SK-N-SH treated with all-trans-retinoic acid at 6 μM for 48 hours (cell line): ENCODE measurements around the gene LRRC7.
"Not testable (repeated sequence)": the region's sequence is repeated elsewhere in the genome, so short reads cannot be mapped to it uniquely, and the experiment has no call there.

Experiments
- ATAC-seq: fragments of 200-7000 bp; cut with Tn5 transposase; 3 replicates; pipeline ENCODE4 v1.9.1; 2020; ENCODE audit warnings: mild to moderate bottlenecking, moderate library complexity
- ARNTL ChIP-seq: fragments of 450-650 bp; formaldehyde crosslinking; IDR thresholded peaks from 2 replicates; pipeline ENCODE4 v1.5.0; 2020; ENCODE audit warnings: low read depth, mild to moderate bottlenecking, moderate library complexity, borderline replicate concordance
- BACH2 ChIP-seq: fragments of 250-450 bp; sonication (Bioruptor Pico); IDR thresholded peaks from 2 replicates; pipeline ENCODE4 v1.9.0; 2021; ENCODE audit warnings: mild to moderate bottlenecking, borderline replicate concordance
- CSDC2 ChIP-seq: fragments of 250-450 bp; sonication (Bioruptor Pico); IDR thresholded peaks from 2 replicates; pipeline ENCODE4 v1.5.0; 2020; ENCODE audit warnings: mild to moderate bottlenecking, moderate library complexity
- ESRRG ChIP-seq: fragments of 250-450 bp; sonication (Bioruptor Pico); IDR thresholded peaks from 2 replicates; pipeline ENCODE4 v1.6.1; 2021; ENCODE audit warnings: mild to moderate bottlenecking
- ISL1 ChIP-seq: fragments of 250-450 bp; sonication (Bioruptor Pico); IDR thresholded peaks from 2 replicates; pipeline ENCODE4 v2.1.2; 2022; ENCODE audit warnings: mild to moderate bottlenecking, moderate library complexity
- PPARA ChIP-seq: fragments of 250-450 bp; sonication (Bioruptor Pico); IDR thresholded peaks from 2 replicates; pipeline ENCODE4 v1.5.0; 2020; ENCODE audit warnings: mild to moderate bottlenecking, borderline replicate concordance
- RARB ChIP-seq: fragments of 250-450 bp; sonication (Bioruptor Pico); IDR thresholded peaks from 2 replicates; pipeline ENCODE4 v1.8.0; 2021; ENCODE audit warnings: mild to moderate bottlenecking, moderate library complexity
- SNAI2 ChIP-seq: fragments of 250-450 bp; sonication (Bioruptor Pico); IDR thresholded peaks from 2 replicates; pipeline ENCODE4 v1.5.0; 2020; ENCODE audit warnings: mild to moderate bottlenecking, moderate library complexity
- TCF4 ChIP-seq: fragments of 250-450 bp; sonication (Bioruptor Pico); IDR thresholded peaks from 2 replicates; pipeline ENCODE4 v1.8.0; 2021; ENCODE audit warnings: mild to moderate bottlenecking, moderate library complexity, borderline replicate concordance
- TOX ChIP-seq: fragments of 250-450 bp; sonication (Bioruptor Pico); IDR thresholded peaks from 2 replicates; pipeline ENCODE4 v1.8.0; 2021; ENCODE audit warnings: mild to moderate bottlenecking, moderate library complexity, borderline replicate concordance
- ZC3H10 ChIP-seq: fragments of 250-450 bp; sonication (Bioruptor Pico); IDR thresholded peaks from 2 replicates; pipeline ENCODE4 v1.5.1; 2021; ENCODE audit warnings: mild to moderate bottlenecking, moderate library complexity
- ZFP3 ChIP-seq: fragments of 250-450 bp; sonication (Bioruptor Pico); IDR thresholded peaks from 2 replicates; pipeline ENCODE4 v1.5.0; 2020; ENCODE audit warnings: mild to moderate bottlenecking, moderate library complexity
- ZFP30 ChIP-seq: fragments of 450-650 bp; formaldehyde crosslinking; IDR thresholded peaks from 2 replicates; pipeline ENCODE4 v1.5.0; 2022; ENCODE audit warnings: mild to moderate bottlenecking, moderate library complexity
- ZNF565 ChIP-seq: fragments of 450-650 bp; formaldehyde crosslinking; conservative IDR thresholded peaks from 2 replicates; pipeline ENCODE4 v1.5.0; 2020; ENCODE audit warnings: low read depth, mild to moderate bottlenecking, moderate library complexity
- ZNF70 ChIP-seq: fragments of 450-650 bp; formaldehyde crosslinking; IDR thresholded peaks from 2 replicates; pipeline ENCODE4 v1.5.0; 2020; ENCODE audit warnings: mild to moderate bottlenecking, moderate library complexity
- ZNF8 ChIP-seq: fragments of 450-650 bp; formaldehyde crosslinking; IDR thresholded peaks from 2 replicates; pipeline ENCODE4 v1.5.0; 2020; ENCODE audit warnings: mild to moderate bottlenecking, moderate library complexity
- TF ChIP-seq, protein P1 (sequence below): fragments of 250-450 bp; sonication (Bioruptor Pico); IDR thresholded peaks from 2 replicates; pipeline ENCODE4 v1.8.0; 2020; ENCODE audit warnings: mild to moderate bottlenecking, moderate library complexity, borderline replicate concordance
- TF ChIP-seq, protein P2 (sequence below): fragments of 250-450 bp; sonication (Bioruptor Pico); IDR thresholded peaks from 2 replicates; pipeline ENCODE4 v1.8.0; 2021; ENCODE audit warnings: low read depth, mild to moderate bottlenecking, moderate library complexity, borderline replicate concordance
- TF ChIP-seq, protein P3 (sequence below): fragments of 250-450 bp; sonication (Bioruptor Pico); IDR thresholded peaks from 2 replicates; pipeline ENCODE4 v1.5.0; 2020; ENCODE audit warnings: mild to moderate bottlenecking, moderate library complexity
- TF ChIP-seq, protein P4 (sequence below): fragments of 250-450 bp; sonication (Bioruptor Pico); IDR thresholded peaks from 2 replicates; pipeline ENCODE4 v1.5.1; 2021; ENCODE audit warnings: mild to moderate bottlenecking, moderate library complexity
- TF ChIP-seq, protein P5 (sequence below): fragments of 250-450 bp; sonication (Bioruptor Pico); IDR thresholded peaks from 2 replicates; pipeline ENCODE4 v1.5.1; 2020; ENCODE audit warnings: low read depth, mild to moderate bottlenecking, moderate library complexity

LRRC7 gene

DNA sequence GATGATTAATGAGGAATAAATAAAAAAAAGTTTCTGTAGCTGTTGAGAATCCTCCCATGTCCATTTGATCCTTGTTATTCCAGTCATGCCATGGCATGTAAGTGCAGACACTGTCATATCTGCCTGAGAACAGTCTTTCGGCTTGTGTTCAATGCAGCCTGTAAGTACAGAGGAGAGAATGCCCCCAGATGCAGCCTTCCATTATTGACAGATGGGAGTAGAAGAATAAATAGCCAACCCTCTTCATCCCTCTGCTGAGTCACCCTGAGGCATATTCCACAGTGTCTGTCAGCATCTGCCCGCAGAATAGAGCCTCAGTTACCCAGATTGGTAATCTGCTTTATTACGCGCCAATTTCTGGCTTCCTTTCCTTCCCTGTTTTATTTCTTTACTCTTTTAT is 139.4 kb downstream of the LRRC7 start:
- ATAC-seq = no peak
- TF ChIP-seq, protein P1, sequence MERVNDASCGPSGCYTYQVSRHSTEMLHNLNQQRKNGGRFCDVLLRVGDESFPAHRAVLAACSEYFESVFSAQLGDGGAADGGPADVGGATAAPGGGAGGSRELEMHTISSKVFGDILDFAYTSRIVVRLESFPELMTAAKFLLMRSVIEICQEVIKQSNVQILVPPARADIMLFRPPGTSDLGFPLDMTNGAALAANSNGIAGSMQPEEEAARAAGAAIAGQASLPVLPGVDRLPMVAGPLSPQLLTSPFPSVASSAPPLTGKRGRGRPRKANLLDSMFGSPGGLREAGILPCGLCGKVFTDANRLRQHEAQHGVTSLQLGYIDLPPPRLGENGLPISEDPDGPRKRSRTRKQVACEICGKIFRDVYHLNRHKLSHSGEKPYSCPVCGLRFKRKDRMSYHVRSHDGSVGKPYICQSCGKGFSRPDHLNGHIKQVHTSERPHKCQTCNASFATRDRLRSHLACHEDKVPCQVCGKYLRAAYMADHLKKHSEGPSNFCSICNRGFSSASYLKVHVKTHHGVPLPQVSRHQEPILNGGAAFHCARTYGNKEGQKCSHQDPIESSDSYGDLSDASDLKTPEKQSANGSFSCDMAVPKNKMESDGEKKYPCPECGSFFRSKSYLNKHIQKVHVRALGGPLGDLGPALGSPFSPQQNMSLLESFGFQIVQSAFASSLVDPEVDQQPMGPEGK = no peak
- TF ChIP-seq ZC3H10 = no peak
- no peak for TF ChIP-seq ZNF8
- no peak for TF ChIP-seq TOX
- no peak for TF ChIP-seq ZFP3 (CRISPR knock-in tag)
- TF ChIP-seq, protein P2, sequence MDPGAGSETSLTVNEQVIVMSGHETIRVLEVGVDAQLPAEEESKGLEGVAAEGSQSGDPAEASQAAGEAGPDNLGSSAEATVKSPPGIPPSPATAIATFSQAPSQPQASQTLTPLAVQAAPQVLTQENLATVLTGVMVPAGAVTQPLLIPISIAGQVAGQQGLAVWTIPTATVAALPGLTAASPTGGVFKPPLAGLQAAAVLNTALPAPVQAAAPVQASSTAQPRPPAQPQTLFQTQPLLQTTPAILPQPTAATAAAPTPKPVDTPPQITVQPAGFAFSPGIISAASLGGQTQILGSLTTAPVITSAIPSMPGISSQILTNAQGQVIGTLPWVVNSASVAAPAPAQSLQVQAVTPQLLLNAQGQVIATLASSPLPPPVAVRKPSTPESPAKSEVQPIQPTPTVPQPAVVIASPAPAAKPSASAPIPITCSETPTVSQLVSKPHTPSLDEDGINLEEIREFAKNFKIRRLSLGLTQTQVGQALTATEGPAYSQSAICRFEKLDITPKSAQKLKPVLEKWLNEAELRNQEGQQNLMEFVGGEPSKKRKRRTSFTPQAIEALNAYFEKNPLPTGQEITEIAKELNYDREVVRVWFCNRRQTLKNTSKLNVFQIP (CRISPR knock-in tag) = no peak

DNA sequence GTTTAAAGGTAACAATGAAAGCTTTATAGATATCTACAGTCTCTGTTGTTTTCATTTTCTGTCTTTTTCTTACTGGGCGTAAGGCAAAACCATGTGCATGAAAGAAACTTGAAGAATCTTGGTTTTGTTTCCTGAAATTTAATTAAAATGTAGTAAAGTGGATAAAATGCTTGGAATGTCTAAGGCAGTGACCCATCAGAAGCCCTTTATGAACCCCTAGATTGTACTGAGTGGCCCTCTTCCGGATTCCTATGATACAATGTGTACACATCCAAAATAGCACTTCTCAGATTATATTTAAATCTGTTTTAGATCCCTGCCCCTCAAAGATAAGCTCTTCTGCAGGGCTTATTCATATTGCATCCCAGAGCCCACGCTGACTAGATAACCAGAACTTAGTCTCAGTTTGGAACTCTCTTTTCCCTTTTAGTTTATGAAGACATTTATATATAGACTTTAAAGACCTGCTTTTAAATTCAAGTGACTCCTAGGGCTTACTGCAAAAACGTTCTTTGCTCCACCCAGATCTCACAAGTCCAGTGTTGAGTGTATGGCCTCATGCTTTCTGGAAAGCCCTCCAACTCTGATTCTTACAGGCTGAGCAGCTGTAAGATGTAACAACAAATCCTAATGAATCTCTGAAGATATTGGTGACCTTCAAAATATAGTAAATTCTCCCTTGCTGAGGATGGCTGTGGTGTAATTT is 142.9 kb downstream of the LRRC7 start:
- ATAC-seq = peak; percentile 82
- TF ChIP-seq PPARA (no peak), ZFP30 (CRISPR knock-in tag) (no peak), ZNF565 (no peak), CSDC2 (CRISPR knock-in tag) (no peak), ARNTL (no peak), ZFP3 (CRISPR knock-in tag) (no peak), SNAI2 (CRISPR knock-in tag) (no peak), ZNF70 (CRISPR knock-in tag) (no peak), ESRRG (CRISPR knock-in tag) (no peak), ISL1 (peak; percentile 70), TCF4 (CRISPR knock-in tag) (no peak), ZNF8 (no peak)
- TF ChIP-seq, protein P3, sequence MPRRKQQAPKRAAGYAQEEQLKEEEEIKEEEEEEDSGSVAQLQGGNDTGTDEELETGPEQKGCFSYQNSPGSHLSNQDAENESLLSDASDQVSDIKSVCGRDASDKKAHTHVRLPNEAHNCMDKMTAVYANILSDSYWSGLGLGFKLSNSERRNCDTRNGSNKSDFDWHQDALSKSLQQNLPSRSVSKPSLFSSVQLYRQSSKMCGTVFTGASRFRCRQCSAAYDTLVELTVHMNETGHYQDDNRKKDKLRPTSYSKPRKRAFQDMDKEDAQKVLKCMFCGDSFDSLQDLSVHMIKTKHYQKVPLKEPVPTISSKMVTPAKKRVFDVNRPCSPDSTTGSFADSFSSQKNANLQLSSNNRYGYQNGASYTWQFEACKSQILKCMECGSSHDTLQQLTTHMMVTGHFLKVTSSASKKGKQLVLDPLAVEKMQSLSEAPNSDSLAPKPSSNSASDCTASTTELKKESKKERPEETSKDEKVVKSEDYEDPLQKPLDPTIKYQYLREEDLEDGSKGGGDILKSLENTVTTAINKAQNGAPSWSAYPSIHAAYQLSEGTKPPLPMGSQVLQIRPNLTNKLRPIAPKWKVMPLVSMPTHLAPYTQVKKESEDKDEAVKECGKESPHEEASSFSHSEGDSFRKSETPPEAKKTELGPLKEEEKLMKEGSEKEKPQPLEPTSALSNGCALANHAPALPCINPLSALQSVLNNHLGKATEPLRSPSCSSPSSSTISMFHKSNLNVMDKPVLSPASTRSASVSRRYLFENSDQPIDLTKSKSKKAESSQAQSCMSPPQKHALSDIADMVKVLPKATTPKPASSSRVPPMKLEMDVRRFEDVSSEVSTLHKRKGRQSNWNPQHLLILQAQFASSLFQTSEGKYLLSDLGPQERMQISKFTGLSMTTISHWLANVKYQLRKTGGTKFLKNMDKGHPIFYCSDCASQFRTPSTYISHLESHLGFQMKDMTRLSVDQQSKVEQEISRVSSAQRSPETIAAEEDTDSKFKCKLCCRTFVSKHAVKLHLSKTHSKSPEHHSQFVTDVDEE (CRISPR knock-in tag) = no peak
- TF ChIP-seq, protein P4, sequence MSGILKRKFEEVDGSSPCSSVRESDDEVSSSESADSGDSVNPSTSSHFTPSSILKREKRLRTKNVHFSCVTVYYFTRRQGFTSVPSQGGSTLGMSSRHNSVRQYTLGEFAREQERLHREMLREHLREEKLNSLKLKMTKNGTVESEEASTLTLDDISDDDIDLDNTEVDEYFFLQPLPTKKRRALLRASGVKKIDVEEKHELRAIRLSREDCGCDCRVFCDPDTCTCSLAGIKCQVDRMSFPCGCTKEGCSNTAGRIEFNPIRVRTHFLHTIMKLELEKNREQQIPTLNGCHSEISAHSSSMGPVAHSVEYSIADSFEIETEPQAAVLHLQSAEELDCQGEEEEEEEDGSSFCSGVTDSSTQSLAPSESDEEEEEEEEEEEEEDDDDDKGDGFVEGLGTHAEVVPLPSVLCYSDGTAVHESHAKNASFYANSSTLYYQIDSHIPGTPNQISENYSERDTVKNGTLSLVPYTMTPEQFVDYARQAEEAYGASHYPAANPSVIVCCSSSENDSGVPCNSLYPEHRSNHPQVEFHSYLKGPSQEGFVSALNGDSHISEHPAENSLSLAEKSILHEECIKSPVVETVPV (CRISPR knock-in tag) = no peak
- TF ChIP-seq, protein P5, sequence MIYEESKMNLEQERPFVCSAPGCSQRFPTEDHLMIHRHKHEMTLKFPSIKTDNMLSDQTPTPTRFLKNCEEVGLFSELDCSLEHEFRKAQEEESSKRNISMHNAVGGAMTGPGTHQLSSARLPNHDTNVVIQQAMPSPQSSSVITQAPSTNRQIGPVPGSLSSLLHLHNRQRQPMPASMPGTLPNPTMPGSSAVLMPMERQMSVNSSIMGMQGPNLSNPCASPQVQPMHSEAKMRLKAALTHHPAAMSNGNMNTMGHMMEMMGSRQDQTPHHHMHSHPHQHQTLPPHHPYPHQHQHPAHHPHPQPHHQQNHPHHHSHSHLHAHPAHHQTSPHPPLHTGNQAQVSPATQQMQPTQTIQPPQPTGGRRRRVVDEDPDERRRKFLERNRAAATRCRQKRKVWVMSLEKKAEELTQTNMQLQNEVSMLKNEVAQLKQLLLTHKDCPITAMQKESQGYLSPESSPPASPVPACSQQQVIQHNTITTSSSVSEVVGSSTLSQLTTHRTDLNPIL = 0 out of 2 replicates have a peak, but pooled peaks have one; percentile 14

DNA sequence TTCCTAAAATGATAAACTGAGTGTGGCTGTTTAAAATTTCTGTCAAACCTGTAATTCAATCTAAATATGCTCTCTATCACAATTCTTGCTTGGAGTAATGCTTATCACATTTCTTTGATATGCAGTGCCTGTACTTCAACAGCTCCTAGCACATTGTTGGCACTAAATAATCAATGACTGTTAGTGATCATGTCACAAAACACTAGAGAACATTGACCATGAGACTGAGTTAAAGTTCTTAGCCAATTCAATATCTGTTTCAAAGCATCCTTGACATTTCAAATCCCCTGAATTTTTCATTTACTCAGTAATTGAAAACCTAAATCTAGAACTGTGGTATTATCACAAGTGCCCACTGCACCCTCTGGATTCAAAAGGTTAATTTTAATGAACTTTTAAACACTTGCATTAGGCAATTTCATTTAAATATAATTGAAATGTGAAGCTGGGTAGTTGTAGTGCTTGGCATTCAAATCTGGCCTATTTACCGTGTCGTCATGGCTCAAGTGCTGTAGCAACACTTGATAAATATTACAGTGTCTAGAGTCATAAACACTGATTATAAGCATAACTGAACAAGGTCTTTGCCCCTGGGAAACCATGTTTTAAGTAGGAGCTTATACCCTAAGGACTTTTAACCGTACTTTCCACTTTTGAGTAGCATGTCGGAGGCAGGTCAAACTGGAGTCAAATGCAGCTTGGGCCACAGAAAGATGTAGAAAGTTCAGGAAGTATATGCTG is 143.6 kb downstream of the LRRC7 start:
- ATAC-seq = no peak
- TF ChIP-seq BACH2 = no peak
- no peak for TF ChIP-seq ISL1
- no peak for TF ChIP-seq ARNTL
- no peak for TF ChIP-seq SNAI2 (CRISPR knock-in tag)
- TF ChIP-seq RARB (CRISPR knock-in tag) = no peak
- TF ChIP-seq, protein P2 (CRISPR knock-in tag) = no peak
- TF ChIP-seq, protein P1 = no peak

DNA sequence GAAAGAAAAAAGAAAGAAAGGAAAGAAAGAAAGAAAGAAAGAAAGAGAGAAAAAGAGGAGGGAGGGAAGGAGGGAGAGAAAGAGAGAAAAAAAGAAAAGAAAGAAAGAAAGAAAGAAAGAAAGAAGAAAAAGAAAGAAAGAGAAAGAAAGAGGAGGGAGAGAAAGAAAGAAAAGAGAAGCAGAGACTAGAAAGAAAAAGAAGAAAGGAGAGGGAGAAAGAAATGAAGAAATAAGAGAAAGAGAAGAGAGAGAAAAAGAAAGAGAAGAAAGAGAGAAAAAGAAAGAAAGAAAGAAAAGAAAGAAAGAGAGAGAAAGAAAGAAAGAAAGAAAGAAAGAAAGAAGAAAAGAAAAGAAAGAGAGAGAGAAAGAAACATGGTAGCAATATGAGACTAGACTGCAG is 150.1 kb downstream of the LRRC7 start:
- not testable (repeated sequence) for ATAC-seq
